MM.1S (cell line): Measurements from ENCODE around the gene CASP10.
"Not testable (repeated sequence)": the region's sequence is repeated elsewhere in the genome, so short reads cannot be mapped to it uniquely, and the experiment has no call there.

Source experiments
- DNase-seq: peaks from one replicate; pipeline ENCODE4 v3.0.0-alpha.2; 2015
- H2AFZ ChIP-seq: fragments of 300-600 bp; sonication (generic); 2 replicates; pipeline ENCODE4 v1.6.0; 2016; ENCODE audit warnings: antibody characterized with exemption, low read length
- H3F3A ChIP-seq: fragments of 300-600 bp; sonication (generic); 2 replicates; pipeline ENCODE4 v1.6.1; 2016; ENCODE audit warnings: mild to moderate bottlenecking, antibody characterized with exemption, low read length, moderate library complexity, mixed read lengths; ENCODE audit not compliant: insufficient read depth
- H3K27ac ChIP-seq: fragments of 300-600 bp; sonication (generic); 2 replicates; pipeline ENCODE4 v1.5.1; 2016; ENCODE audit warnings: mild to moderate bottlenecking, low read length
- H3K27me3 ChIP-seq: fragments of 300-600 bp; sonication (generic); replicated peaks from 2 replicates; pipeline ENCODE4 v1.6.0; 2016; ENCODE audit warnings: low read length; ENCODE audit not compliant: insufficient read depth
- H3K36me3 ChIP-seq: fragments of 300-600 bp; sonication (generic); replicated peaks from 2 replicates; pipeline ENCODE4 v1.6.1; 2016; ENCODE audit warnings: mild to moderate bottlenecking, low read length, mixed read lengths; ENCODE audit not compliant: insufficient read depth
- H3K4me1 ChIP-seq: fragments of 300-600 bp; sonication (generic); 2 replicates; pipeline ENCODE4 v1.6.1; 2016; ENCODE audit warnings: low read length, mixed read lengths
- H3K4me2 ChIP-seq: fragments of 300-600 bp; sonication (generic); 2 replicates; pipeline ENCODE4 v1.6.0; 2016; ENCODE audit warnings: low read depth, low read length
- H3K4me3 ChIP-seq: fragments of 300-600 bp; sonication (generic); 2 replicates; pipeline ENCODE4 v1.5.1; 2016; ENCODE audit warnings: low read length, mixed read lengths
- H3K79me2 ChIP-seq: fragments of 300-600 bp; sonication (generic); 2 replicates; pipeline ENCODE4 v1.6.1; 2016; ENCODE audit warnings: mixed run types, low read length, mixed read lengths
- H3K9ac ChIP-seq: fragments of 300-600 bp; sonication (generic); 2 replicates; pipeline ENCODE4 v1.6.1; 2016; ENCODE audit warnings: low read length, mixed read lengths
- H3K9me2 ChIP-seq: fragments of 300-600 bp; sonication (generic); replicated peaks from 2 replicates; pipeline ENCODE4 v1.6.1; 2016; ENCODE audit warnings: mild to moderate bottlenecking, low read length, mixed read lengths; ENCODE audit not compliant: insufficient read depth
- H3K9me3 ChIP-seq: fragments of 300-600 bp; sonication (generic); replicated peaks from 2 replicates; pipeline ENCODE4 v1.6.1; 2016; ENCODE audit warnings: mild to moderate bottlenecking, low read length, mixed read lengths; ENCODE audit not compliant: insufficient read depth
- H4K20me1 ChIP-seq: fragments of 300-600 bp; sonication (generic); 2 replicates; pipeline ENCODE4 v1.6.1; 2016; ENCODE audit warnings: mild to moderate bottlenecking, low read length, moderate library complexity, mixed read lengths; ENCODE audit not compliant: insufficient read depth
- EZH2 ChIP-seq: fragments of 300-600 bp; sonication (generic); optimal IDR thresholded peaks from 2 replicates; pipeline ENCODE3; 2017; ENCODE audit warnings: low read depth, mild to moderate bottlenecking, antibody characterized with exemption, low read length, mixed read lengths
- EZH2phosphoT487 ChIP-seq: fragments of 300-600 bp; sonication (generic); IDR thresholded peaks from 2 replicates; pipeline ENCODE4 v1.6.1; 2018; ENCODE audit warnings: antibody characterized with exemption, low read length
- TF ChIP-seq, protein P1 (sequence below): fragments of 300-600 bp; sonication (generic); IDR thresholded peaks from 2 replicates; pipeline ENCODE4 v1.5.1; 2016; ENCODE audit warnings: antibody characterized with exemption, low read length, mixed read lengths

The CASP10 gene

DNA sequence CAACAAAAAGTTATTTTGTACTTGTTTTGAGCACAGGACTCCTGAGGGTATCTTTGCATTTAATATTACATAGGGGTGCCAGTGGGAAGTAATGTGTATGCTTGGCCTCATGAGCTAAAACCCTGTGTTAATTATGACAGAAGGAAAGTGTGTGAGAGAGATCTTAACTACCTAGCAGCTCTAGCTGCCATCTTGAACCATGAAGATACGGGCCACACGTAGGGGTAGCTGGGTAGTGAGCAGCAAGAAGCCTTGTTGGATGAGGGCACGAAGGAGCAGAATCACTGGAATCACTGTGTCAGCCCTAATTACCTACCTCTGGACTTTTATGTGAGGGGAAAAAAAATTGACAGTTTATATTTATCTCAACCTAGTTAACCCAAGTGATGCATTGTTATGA, 15.4 kb upstream of the CASP10 start:
- Histone ChIP-seq H3K9me3 (no peaks in the 10 kb centered on the region), H3F3A (no peaks in the 10 kb centered on the region), H3K4me1 (0 out of 2 replicates have a peak, but pooled peaks cover 3% of the 10 kb centered on the region), H3K9me2 (no peaks in the 10 kb centered on the region), H3K79me2 (no peaks in the 10 kb centered on the region; the same call in 1 of the 2 replicates), H3K27ac (no peak overlapping the region), H4K20me1 (no peaks in the 10 kb centered on the region), H3K4me3 (no peak overlapping the region), H3K36me3 (peaks cover 15% of the 10 kb centered on the region; the same call in 1 of the 2 replicates), H3K4me2 (no peak overlapping the region), H2AFZ (no peak overlapping the region), H3K27me3 (no peaks in the 10 kb centered on the region), H3K9ac (no peak overlapping the region)
- TF ChIP-seq, protein P1, sequence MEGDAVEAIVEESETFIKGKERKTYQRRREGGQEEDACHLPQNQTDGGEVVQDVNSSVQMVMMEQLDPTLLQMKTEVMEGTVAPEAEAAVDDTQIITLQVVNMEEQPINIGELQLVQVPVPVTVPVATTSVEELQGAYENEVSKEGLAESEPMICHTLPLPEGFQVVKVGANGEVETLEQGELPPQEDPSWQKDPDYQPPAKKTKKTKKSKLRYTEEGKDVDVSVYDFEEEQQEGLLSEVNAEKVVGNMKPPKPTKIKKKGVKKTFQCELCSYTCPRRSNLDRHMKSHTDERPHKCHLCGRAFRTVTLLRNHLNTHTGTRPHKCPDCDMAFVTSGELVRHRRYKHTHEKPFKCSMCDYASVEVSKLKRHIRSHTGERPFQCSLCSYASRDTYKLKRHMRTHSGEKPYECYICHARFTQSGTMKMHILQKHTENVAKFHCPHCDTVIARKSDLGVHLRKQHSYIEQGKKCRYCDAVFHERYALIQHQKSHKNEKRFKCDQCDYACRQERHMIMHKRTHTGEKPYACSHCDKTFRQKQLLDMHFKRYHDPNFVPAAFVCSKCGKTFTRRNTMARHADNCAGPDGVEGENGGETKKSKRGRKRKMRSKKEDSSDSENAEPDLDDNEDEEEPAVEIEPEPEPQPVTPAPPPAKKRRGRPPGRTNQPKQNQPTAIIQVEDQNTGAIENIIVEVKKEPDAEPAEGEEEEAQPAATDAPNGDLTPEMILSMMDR: no peak
- TF ChIP-seq EZH2phosphoT487: no peak
- no peak for TF ChIP-seq EZH2
- no peak for DNase-seq

DNA sequence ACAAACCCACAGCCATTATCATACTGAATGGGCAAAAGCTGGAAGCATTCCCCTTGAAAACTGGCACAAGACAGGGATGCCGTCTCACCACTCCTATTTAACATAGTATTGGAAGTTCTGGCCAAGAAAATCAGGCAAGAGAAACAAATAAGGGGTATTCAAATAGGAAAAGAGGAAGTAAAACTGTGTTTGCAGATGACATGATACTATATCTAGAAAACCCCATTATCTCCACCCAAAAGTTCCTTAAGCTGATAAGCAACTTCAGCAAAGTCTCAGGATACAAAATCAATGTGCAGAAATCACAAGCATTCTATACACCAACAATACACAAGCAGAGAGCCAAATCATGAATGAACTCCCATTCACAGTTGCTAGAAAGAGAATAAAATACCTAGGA, 14.4 kb upstream of the CASP10 start:
- H3K4me1 ChIP-seq, H3K36me3 ChIP-seq, H3K27ac ChIP-seq, H3K79me2 ChIP-seq, DNase-seq, H4K20me1 ChIP-seq, H3K9ac ChIP-seq, H3F3A ChIP-seq, H2AFZ ChIP-seq, H3K4me3 ChIP-seq, H3K9me3 ChIP-seq, H3K27me3 ChIP-seq, H3K9me2 ChIP-seq: not testable (repeated sequence)
- H3K4me2 ChIP-seq: 0 out of 2 replicates have a peak overlapping the region, but pooled peaks have one; percentile 21

DNA sequence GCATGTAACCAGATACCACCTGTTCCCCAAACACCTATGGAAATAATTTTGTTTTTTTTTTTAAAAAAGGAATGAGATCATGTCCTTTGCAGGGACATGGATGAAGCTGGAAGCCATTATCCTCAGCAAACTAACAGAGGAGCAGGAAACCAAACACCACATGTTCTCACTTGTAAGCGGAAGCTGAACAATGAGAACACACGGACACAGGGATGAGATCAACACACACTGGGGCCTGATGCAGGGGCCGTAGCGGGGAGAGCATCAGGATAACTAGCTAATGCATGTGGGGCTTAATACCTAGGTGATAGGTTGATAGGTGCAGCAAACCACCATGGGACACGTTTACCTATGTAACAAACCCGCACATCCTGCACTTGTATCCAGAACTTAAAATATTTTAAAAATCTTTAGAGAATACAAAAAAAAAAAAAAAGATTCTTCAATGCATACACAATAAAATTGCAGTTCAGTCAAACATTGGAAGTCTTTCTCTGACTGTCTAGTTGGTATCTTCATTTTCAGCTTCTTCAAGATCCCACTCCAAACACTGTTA, 11.6 kb upstream of the CASP10 start:
- no peaks in the 10 kb centered on the region for H3K79me2 ChIP-seq
- no peaks in the 10 kb centered on the region for H3K9me2 ChIP-seq
- DNase-seq: no peak
- H3K9ac ChIP-seq: no peak overlapping the region
- H3K4me3 ChIP-seq: no peak overlapping the region
- H3K4me1 ChIP-seq: peaks cover 8% of the 10 kb centered on the region
- H3K36me3 ChIP-seq: no peaks in the 10 kb centered on the region
- no peaks in the 10 kb centered on the region for H3K27me3 ChIP-seq
- peaks cover 16% of the 10 kb centered on the region for H3F3A ChIP-seq
- no peaks in the 10 kb centered on the region for H3K9me3 ChIP-seq
- H3K27ac ChIP-seq: no peak overlapping the region
- TF ChIP-seq, protein P1: no peak
- TF ChIP-seq EZH2: no peak
- no peak for TF ChIP-seq EZH2phosphoT487
- H3K4me2 ChIP-seq: no peak overlapping the region
- no peak overlapping the region for H2AFZ ChIP-seq
- no peaks in the 10 kb centered on the region for H4K20me1 ChIP-seq

DNA sequence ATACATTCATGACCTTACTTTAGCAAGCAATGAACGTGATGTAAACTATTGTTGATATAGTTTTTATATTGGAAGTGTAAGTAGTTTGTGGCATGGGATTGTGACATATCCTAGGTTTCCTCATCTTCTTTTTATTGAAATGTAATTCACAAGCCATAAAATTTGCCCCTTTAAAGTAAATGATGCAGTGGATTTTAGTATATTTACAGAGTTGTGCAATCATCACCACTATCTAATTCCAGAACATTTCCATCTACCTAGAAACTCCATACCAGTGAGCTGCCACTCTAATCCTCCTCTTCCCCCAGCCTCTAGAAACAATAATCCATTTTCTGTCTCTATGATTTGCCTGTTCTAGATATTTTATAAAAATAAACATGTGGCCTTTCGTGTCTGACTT, 10.7 kb upstream of the CASP10 start:
- Histone ChIP-seq H3K27me3 (no peaks in the 10 kb centered on the region), H3K79me2 (no peaks in the 10 kb centered on the region)
- TF ChIP-seq EZH2phosphoT487: no peak
- TF ChIP-seq, protein P1: no peak
- no peak for TF ChIP-seq EZH2

More for the DNA sequence above, 10.7 kb upstream of the CASP10 start:
- Histone ChIP-seq H3K4me3 (no peak overlapping the region), H3K9ac (no peak overlapping the region), H3K9me3 (no peaks in the 10 kb centered on the region), H2AFZ (no peak overlapping the region), H3K4me2 (no peak overlapping the region), H3K4me1 (peaks cover 13% of the 10 kb centered on the region), H3K9me2 (no peaks in the 10 kb centered on the region), H3K36me3 (no peaks in the 10 kb centered on the region), H4K20me1 (no peaks in the 10 kb centered on the region), H3F3A (peaks cover 21% of the 10 kb centered on the region), H3K27ac (no peak overlapping the region)
- no peak for DNase-seq
